Karpas-422 (cell line): Measurements from ENCODE around the gene SLC2A9. TPM values are rescaled to one million over a fixed set of nuclear protein-coding genes. Genes with fewer than 3 reads are reported as not detected.
A peak's percentile ranks its signal among the peaks of the same experiment; 100 is the strongest.

ENCODE experiments used
- DNase-seq: peaks from one replicate; pipeline ENCODE4 v3.0.0-alpha.2; 2015
- H2AFZ ChIP-seq: fragments of 200-600 bp; sonication (generic); 2 replicates; pipeline ENCODE4 v1.6.1; 2014; ENCODE audit warnings: antibody characterized with exemption, low read length, mixed read lengths
- H3K27ac ChIP-seq: fragments of 200-600 bp; sonication (generic); 2 replicates; pipeline ENCODE4 v1.5.1; 2014; ENCODE audit warnings: mild to moderate bottlenecking, low read length, moderate library complexity
- H3K27me3 ChIP-seq: fragments of 200-600 bp; sonication (generic); 2 replicates; pipeline ENCODE4 v1.6.1; 2014; ENCODE audit warnings: low read length, mixed read lengths
- H3K36me3 ChIP-seq: fragments of 200-600 bp; sonication (generic); 2 replicates; pipeline ENCODE4 v1.6.1; 2014; ENCODE audit warnings: low read length, mixed read lengths; ENCODE audit not compliant: insufficient read depth
- H3K4me1 ChIP-seq: fragments of 200-600 bp; sonication (generic); 2 replicates; pipeline ENCODE4 v1.6.1; 2014; ENCODE audit warnings: mild to moderate bottlenecking, low read length, mixed read lengths
- H3K4me2 ChIP-seq: fragments of 200-600 bp; sonication (generic); 2 replicates; pipeline ENCODE4 v1.6.1; 2014; ENCODE audit warnings: low read length, low read depth, mild to moderate bottlenecking; ENCODE audit not compliant: poor library complexity, severe bottlenecking
- H3K4me3 ChIP-seq: fragments of 200-600 bp; sonication (generic); 2 replicates; pipeline ENCODE4 v1.5.1; 2014; ENCODE audit warnings: mild to moderate bottlenecking, antibody characterized with exemption, low read length, mixed read lengths
- H3K79me2 ChIP-seq: fragments of 200-600 bp; sonication (generic); 2 replicates; pipeline ENCODE4 v1.6.1; 2014; ENCODE audit warnings: mild to moderate bottlenecking, low read length, mixed read lengths
- H3K9ac ChIP-seq: fragments of 200-600 bp; sonication (generic); 2 replicates; pipeline ENCODE4 v1.6.0; 2014; ENCODE audit warnings: low read length
- H3K9me2 ChIP-seq: fragments of 200-600 bp; sonication (generic), shearing (Covaris generic); replicated peaks from 2 replicates; pipeline ENCODE4 v1.6.0; 2014; ENCODE audit warnings: mild to moderate bottlenecking, low read length, moderate library complexity; ENCODE audit not compliant: insufficient read depth
- H3K9me3 ChIP-seq: fragments of 300-700, 200-600 bp; sonication (generic); 2 replicates; pipeline ENCODE4 v1.6.1; 2014; ENCODE audit warnings: low read length, mixed read lengths
- H4K20me1 ChIP-seq: fragments of 200-600 bp; sonication (generic); 2 replicates; pipeline ENCODE4 v1.6.1; 2014; ENCODE audit warnings: mild to moderate bottlenecking, antibody characterized with exemption, low read length, low read depth; ENCODE audit not compliant: insufficient read depth
- total RNA-seq: library from RNA; depleted of rRNA; stranded (reverse); fragments of >200 nt; shearing (Covaris generic); gene quantifications from 2 replicates; pipeline ENCODE4 v1.2.3, GENCODE V29; 2014; ENCODE audit warnings: low replicate concordance

Gene SLC2A9
- total RNA-seq, 1 experiment from 2014 or later, result 0.71 TPM

- Histone ChIP-seq H3K4me3 (no peak overlapping the region), H3K9ac (no peak overlapping the region), H3K36me3 (no peaks in the 10 kb centered on the region), H3K27ac (no peak overlapping the region), H3K9me3 (no peaks in the 10 kb centered on the region), H4K20me1 (no peaks in the 10 kb centered on the region), H3K4me1 (peaks cover 18% of the 10 kb centered on the region), H3K9me2 (no peaks in the 10 kb centered on the region), H2AFZ (no peak overlapping the region), H3K79me2 (no peaks in the 10 kb centered on the region), H3K27me3 (no peaks in the 10 kb centered on the region), H3K4me2 (no peak overlapping the region)
- no peak for DNase-seq
Measured at GRCh38 chr4:10011277-10011676, 10.0 kb downstream of the SLC2A9 start.

- peaks cover 24% of the 10 kb centered on the region for H3K4me1 ChIP-seq
- no peaks in the 10 kb centered on the region for H4K20me1 ChIP-seq
- H3K79me2 ChIP-seq, result no peaks in the 10 kb centered on the region
Measured at GRCh38 chr4:10009861-10010500, 11.3 kb downstream of the SLC2A9 start.

DNA sequence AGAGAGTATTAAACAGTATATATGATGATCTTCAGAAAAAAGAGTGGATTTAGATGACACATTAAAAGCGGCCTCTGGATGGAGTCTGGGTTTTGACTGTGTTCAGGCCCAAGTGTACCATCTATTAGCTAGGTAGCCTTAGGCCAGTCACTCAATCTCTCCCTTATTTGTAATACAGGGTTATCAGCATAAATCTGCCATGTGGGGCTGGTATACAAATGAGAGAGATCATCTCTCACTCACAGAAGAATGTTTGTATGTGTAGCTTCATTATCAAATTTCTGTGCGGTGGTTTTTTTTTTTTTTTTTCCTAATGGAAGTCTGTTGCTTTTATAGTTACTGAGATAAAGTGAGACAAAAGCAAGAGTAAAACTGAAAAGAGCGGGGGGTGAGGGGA lies 12.7 kb downstream of the SLC2A9 start:
- no peaks in the 10 kb centered on the region for H3K9me2 ChIP-seq
- H3K4me1 ChIP-seq, result peaks cover 24% of the 10 kb centered on the region
- H2AFZ ChIP-seq, result no peak overlapping the region
- no peaks in the 10 kb centered on the region for H4K20me1 ChIP-seq
- no peak overlapping the region for H3K27ac ChIP-seq
- H3K4me2 ChIP-seq, result no peak overlapping the region
- H3K9ac ChIP-seq, result no peak overlapping the region
- H3K36me3 ChIP-seq, result no peaks in the 10 kb centered on the region
- H3K27me3 ChIP-seq, result no peaks in the 10 kb centered on the region
- no peaks in the 10 kb centered on the region for H3K79me2 ChIP-seq
- no peak for DNase-seq
- no peak overlapping the region for H3K4me3 ChIP-seq
- H3K9me3 ChIP-seq, result no peaks in the 10 kb centered on the region

More at GRCh38 chr4:10009861-10010500, 11.3 kb downstream of the SLC2A9 start:
- Histone ChIP-seq H3K4me2 (no peak overlapping the region), H3K9ac (no peak overlapping the region), H3K36me3 (no peaks in the 10 kb centered on the region), H2AFZ (no peak overlapping the region), H3K4me3 (no peak overlapping the region), H3K27ac (no peak overlapping the region), H3K27me3 (no peaks in the 10 kb centered on the region), H3K9me3 (no peaks in the 10 kb centered on the region), H3K9me2 (no peaks in the 10 kb centered on the region)
- no peak for DNase-seq

- no peaks in the 10 kb centered on the region for H4K20me1 ChIP-seq
- no peak overlapping the region for H3K4me2 ChIP-seq
- H3K27ac ChIP-seq, result no peak overlapping the region
- H3K4me3 ChIP-seq, result no peak overlapping the region
- H3K79me2 ChIP-seq, result no peaks in the 10 kb centered on the region
- H3K36me3 ChIP-seq, result no peaks in the 10 kb centered on the region
- H3K9ac ChIP-seq, result no peak overlapping the region
- H3K27me3 ChIP-seq, result no peaks in the 10 kb centered on the region
- no peak for DNase-seq
- H3K9me2 ChIP-seq, result no peaks in the 10 kb centered on the region
- peaks cover 24% of the 10 kb centered on the region for H3K4me1 ChIP-seq
- H3K9me3 ChIP-seq, result no peaks in the 10 kb centered on the region
- H2AFZ ChIP-seq, result no peak overlapping the region
Measured at GRCh38 chr4:10007793-10008608, 13.3 kb downstream of the SLC2A9 start.

GRCh38 chr4:10007436-10007740 lies 13.9 kb downstream of the SLC2A9 start:
- H4K20me1 ChIP-seq, result no peaks in the 10 kb centered on the region
- no peaks in the 10 kb centered on the region for H3K9me3 ChIP-seq
- H3K9me2 ChIP-seq, result no peaks in the 10 kb centered on the region
- peaks cover 24% of the 10 kb centered on the region for H3K4me1 ChIP-seq
- H3K9ac ChIP-seq, result no peak overlapping the region
- no peak overlapping the region for H3K4me2 ChIP-seq
- no peaks in the 10 kb centered on the region for H3K36me3 ChIP-seq
- DNase-seq, result no peak
- H3K27ac ChIP-seq, result no peak overlapping the region
- no peak overlapping the region for H2AFZ ChIP-seq
- no peak overlapping the region for H3K4me3 ChIP-seq
- H3K27me3 ChIP-seq, result no peaks in the 10 kb centered on the region
- H3K79me2 ChIP-seq, result no peaks in the 10 kb centered on the region

DNA sequence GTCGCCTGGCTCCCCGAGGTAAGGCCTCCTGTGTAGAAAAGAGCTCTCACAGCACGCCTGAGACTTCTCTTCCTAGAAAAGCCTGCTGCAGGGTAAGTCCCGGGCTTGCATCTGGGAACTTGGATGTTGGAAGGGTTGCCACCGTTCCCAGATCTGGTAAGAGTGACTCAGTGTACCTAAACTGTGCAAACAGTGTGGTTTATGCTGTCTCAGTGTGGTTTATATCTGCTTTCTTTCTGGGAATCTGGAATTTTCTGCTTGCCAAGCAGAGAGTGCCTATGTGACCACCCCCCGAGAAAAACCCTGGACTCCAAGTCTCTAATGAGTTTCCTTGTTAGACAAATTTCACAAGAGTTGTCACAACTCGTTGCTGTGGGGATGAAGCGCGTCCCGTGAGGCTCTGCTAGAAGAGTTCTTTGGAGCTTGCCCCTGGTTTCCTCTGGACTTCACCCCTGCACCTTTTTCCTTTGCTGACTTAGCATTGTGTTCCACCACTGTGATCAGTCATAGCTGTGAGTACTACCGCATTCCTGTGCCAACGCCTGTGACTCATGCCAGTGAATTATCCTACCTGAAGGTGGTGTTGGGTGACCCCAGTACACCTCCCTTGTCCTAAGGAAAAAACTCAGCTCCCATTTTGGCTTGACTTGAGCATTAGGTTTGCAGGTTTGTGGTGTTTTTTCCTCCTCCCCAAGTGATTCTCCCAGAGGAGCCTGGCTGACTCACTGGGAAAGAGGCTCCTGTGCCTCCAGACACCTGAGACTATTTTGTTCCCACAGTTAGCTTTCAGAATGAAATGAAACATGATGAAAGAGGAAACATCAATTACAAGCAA lies 14.5 kb downstream of the SLC2A9 start:
- no peak for DNase-seq
- no peak overlapping the region for H3K4me2 ChIP-seq
- no peaks in the 10 kb centered on the region for H4K20me1 ChIP-seq
- no peak overlapping the region for H3K27ac ChIP-seq
- no peaks in the 10 kb centered on the region for H3K36me3 ChIP-seq
- H3K27me3 ChIP-seq, result no peaks in the 10 kb centered on the region
- H3K9me3 ChIP-seq, result no peaks in the 10 kb centered on the region
- H3K4me1 ChIP-seq, result peaks cover 22% of the 10 kb centered on the region
- H3K4me3 ChIP-seq, result no peak overlapping the region
- peak overlapping the region; percentile 53; the same call in 1 of the 2 replicates for H2AFZ ChIP-seq
- H3K9me2 ChIP-seq, result no peaks in the 10 kb centered on the region
- H3K79me2 ChIP-seq, result no peaks in the 10 kb centered on the region
- no peak overlapping the region for H3K9ac ChIP-seq

- Histone ChIP-seq H3K9ac (no peak overlapping the region), H4K20me1 (no peaks in the 10 kb centered on the region), H3K4me2 (no peak overlapping the region), H3K9me3 (no peaks in the 10 kb centered on the region), H3K4me1 (peaks cover 17% of the 10 kb centered on the region), H3K9me2 (no peaks in the 10 kb centered on the region), H3K4me3 (no peak overlapping the region), H3K36me3 (no peaks in the 10 kb centered on the region), H2AFZ (peak overlapping the region; percentile 53; the same call in 1 of the 2 replicates), H3K27ac (no peak overlapping the region), H3K79me2 (no peaks in the 10 kb centered on the region), H3K27me3 (no peaks in the 10 kb centered on the region)
- DNase-seq, result peak; percentile 62
Measured at GRCh38 chr4:10006231-10006600, 15.1 kb downstream of the SLC2A9 start.

DNA sequence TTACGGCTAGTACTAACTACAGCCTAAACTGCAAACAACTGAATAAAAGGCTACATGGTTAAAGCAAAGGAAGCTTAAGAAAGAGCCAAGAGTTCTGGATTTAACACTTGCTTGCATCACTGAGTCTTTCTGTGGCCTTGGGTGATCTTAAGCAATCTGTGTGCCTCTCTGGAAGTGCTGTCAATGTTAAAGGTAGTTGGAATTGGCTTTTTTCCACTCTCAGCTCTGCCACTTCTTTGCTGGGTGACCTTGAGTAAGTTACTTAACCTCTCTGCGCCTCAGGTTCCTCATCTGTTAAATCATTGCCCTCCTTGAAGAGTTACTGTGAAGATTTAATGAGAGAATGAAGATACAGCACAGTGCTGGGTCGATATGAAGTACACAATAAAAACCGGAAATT lies 15.7 kb downstream of the SLC2A9 start:
- Histone ChIP-seq H2AFZ (no peak overlapping the region), H4K20me1 (no peaks in the 10 kb centered on the region), H3K4me3 (no peak overlapping the region), H3K4me2 (no peak overlapping the region), H3K9ac (no peak overlapping the region), H3K36me3 (no peaks in the 10 kb centered on the region), H3K4me1 (peaks cover 20% of the 10 kb centered on the region), H3K27ac (no peak overlapping the region), H3K79me2 (no peaks in the 10 kb centered on the region), H3K9me3 (no peaks in the 10 kb centered on the region), H3K9me2 (no peaks in the 10 kb centered on the region), H3K27me3 (no peaks in the 10 kb centered on the region)
- DNase-seq, result no peak
